GM13977 (cell line): Measurements from ENCODE around the gene SMARCD2.

Experiments
- DNase-seq: peaks from one replicate; pipeline ENCODE4 v3.0.0; 2012; ENCODE audit warnings: low spot score
- CTCF ChIP-seq: IDR thresholded peaks from 2 replicates; pipeline ENCODE4 v1.5.1; 2012; ENCODE audit warnings: mild to moderate bottlenecking, control low read depth; ENCODE audit not compliant: insufficient read depth; ENCODE audit errors: extremely low read depth, missing control alignments
- in situ Hi-C: fragments of 300-500 bp; cut with MboI; formaldehyde crosslinking; loops from one replicate; pipeline ENCODE4 v1.12.0; 2022; ENCODE audit warnings: low sequenced_read_pairs, low pct_unique_long_range_greater_than_20kb, mixed read lengths, inconsistent platforms; ENCODE audit not compliant: unreplicated experiment

SMARCD2 gene

DNA sequence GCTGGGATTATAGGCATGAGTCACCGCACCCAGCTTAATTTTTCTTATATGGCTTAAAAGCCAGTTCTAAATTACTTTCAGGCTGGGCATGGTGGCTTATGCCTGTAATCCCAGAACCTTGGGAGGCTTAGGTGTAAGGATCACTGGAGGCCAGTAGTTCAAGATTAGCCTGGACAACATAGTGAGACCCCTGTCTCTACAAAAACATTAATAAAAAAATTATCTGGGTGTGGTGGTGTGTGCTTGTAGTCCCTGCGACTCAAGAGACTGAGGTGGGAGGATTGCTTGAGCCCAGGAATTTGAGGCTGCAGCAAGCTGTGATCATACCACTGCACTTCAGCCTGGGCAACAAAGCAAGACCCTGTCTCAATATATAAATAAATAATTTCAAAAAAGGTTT, 10.8 kb upstream of the SMARCD2 start:
- TF ChIP-seq CTCF = no peak
- no peak for DNase-seq
- in situ Hi-C loops = no loop called here

- no peak for TF ChIP-seq CTCF
- no peak for DNase-seq
- in situ Hi-C loops = no loop called here
These were observed 7.9 kb upstream of the SMARCD2 start for GRCh38 chr17:63850401-63850800.

- peak; percentile 83 for TF ChIP-seq CTCF
- in situ Hi-C loops = loop anchor here (25.0 kb wide), 1 partner anchor 412 kb away; the partner anchor contains the start of gene CYB561
- DNase-seq = peak; percentile 96
These were observed 6.6 kb upstream of the SMARCD2 start for GRCh38 chr17:63848834-63849689.

GRCh38 chr17:63847525-63848249, 5.2 kb upstream of the SMARCD2 start:
- no peak for TF ChIP-seq CTCF
- no peak for DNase-seq
- in situ Hi-C loops = loop anchor here (25.0 kb wide), 1 partner anchor 410 kb away; the partner anchor contains the start of gene CYB561

GRCh38 chr17:63845509-63845908, 3.0 kb upstream of the SMARCD2 start:
- no peak for DNase-seq
- TF ChIP-seq CTCF = no peak
- in situ Hi-C loops = loop anchor here (25.0 kb wide), 1 partner anchor 408 kb away; the partner anchor contains the start of gene CYB561

GRCh38 chr17:63843910-63844677, 1.6 kb upstream of the SMARCD2 start:
- in situ Hi-C loops = loop anchor here (25.0 kb wide), 1 partner anchor 407 kb away; the partner anchor contains the start of gene CYB561
- no peak for DNase-seq
- TF ChIP-seq CTCF = no peak

GRCh38 chr17:63843387-63843888, 953 bp upstream of the SMARCD2 start:
- in situ Hi-C loops = loop anchor here (25.0 kb wide), 1 partner anchor 406 kb away; the partner anchor contains the start of gene CYB561
- peak; percentile 60 for DNase-seq
